Fibroblast of skin of back (primary cell): ENCODE data around the gene PCYT1A. TPM values are rescaled to one million over a fixed set of nuclear protein-coding genes. Genes with fewer than 3 reads are reported as not detected.
A peak's percentile ranks its signal among the peaks of the same experiment; 100 is the strongest.
"Not testable (repeated sequence)": the region's sequence is repeated elsewhere in the genome, so short reads cannot be mapped to it uniquely, and the experiment has no call there.

Experiments
- DNase-seq: peaks from one replicate; pipeline ENCODE4 v3.0.0-alpha.2; 2013
- polyA plus RNA-seq, 2 experiments: library from polyadenylated mRNA; unstranded; fragments of 120-200 nt; gene quantifications; one replicate each; pipeline ENCODE4 v1.2.1, GENCODE V29; 2013; ENCODE audit not compliant: insufficient read length in 2 of 2

Gene PCYT1A
- 49.0 TPM for polyA plus RNA-seq (2013, experiment 1 of 2; ENCODE audit: insufficient read length)
- 47.1 TPM for polyA plus RNA-seq (2013, experiment 2 of 2; ENCODE audit: insufficient read length)

DNA sequence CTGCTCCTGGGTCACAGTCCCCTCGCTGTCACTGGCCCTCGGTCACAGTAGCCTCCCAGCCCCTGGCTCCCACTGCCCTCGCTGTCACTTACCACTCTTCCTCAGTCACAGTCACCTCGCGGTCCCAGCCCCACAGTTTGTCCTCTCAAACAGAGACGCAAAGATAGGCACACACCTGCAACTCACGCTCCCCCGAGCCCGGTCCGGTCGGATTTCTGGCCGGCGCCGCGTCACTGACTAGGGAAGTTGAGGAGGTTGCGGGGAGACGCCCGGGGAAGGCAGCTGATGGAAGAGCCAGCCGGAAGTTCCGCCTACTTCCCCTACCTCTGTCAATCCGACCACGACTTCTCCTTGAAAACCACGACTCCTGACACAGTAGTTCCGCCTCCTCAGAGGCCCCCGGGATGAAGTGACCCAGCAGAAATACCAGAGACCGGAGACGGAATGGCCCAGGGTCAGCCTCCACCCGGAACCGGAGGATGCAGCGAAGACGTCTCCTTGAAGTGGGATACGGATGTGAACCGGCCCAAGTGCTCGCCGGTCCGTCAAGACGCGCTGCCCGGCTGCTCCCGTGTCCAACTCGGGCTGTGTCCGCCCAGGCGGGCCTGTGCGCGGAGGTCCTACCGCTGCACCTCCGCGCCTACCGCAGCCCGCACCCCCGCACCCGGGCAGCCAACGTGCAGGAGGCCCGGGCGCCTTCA lies at the start of gene PCYT1A:
TSS of gene PCYT1A (minus strand) at position 287 of the 701 bp plus-strand sequence. CDS start 17,195 bp downstream, outside the sequence.
- peak; percentile 97 for DNase-seq

DNA sequence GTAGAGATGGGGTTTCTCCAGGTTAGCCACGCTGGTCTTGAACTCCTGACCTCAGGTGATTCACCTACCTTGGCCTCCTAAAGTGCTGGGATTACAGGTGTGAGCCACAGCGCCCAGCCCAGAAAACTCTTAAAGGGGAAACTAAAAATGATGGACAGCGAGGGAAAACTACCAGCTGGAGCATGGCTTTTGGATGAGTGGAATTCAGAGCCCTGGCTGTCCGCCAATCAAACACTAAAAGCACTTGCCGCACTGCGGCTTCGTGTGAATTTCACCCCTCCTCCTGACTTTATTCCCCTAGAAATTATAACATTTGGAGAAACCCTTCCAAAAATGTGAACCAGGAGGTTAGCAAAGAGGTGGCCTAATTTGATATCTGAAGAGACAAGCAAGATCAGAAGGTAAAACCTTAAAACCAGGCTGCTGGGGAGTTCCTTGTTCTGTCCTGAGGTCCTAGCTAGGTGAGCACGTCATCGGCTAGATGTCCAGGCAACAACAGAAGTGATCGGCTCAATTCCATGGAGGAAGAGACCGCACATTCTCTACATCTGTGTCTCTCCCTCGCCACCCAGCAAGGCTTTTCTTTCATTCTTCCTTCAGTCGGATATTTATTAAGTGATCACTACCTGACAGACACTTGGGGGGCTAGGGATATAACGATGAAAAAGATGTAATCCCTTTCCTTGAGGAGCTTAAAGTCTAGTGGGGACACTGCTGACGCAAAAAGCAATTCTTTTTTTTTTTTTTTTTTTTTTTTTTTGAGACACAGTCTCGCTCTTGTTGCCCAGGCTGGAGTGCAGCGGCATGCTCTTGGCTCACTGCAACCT lies 49.0 kb upstream of the PCYT1A start:
- no peak for DNase-seq

DNA sequence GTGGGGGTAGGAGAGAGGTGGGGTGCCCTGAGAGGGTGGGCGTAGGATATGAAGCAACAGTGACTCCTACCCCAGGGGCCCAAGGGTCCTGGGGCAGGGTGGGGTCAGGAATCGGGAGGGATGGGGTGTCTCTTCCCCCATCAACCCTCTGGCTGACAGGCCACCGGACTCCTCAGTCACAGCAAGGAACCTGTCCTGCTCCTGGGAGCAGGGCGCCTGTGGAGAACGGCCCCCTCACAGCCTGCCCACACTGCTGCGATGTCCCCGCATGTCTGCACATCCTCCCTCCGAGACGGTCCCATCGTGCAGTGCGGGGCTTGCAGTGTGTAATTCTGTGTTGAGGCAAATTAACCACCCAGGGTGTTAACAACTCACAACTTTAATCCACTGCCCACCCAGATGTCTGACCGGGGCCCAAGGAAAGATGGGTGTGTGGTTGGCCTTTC lies 48.0 kb upstream of the PCYT1A start:
- DNase-seq, result no peak

DNA sequence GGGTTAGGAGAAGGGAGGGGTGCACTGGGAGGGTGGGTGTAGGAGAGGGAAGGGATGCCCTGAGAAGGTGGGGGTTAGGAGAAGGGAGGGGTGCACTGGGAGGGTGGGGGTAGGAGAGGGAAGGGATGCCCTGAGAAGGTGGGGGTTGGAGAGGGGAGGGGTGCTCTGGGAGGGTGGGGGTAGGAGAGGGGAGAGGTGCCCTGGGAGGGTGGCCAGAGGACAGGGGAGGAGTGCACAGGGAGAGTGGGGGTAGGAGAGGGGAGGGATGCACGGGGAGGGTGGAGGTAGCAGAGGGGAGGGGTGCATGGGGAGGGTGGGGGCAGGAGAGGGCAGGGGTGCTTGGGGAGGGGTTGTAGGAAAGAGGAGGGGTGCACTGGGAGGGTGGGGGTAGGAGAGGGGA lies 47.5 kb upstream of the PCYT1A start:
- no peak for DNase-seq

DNA sequence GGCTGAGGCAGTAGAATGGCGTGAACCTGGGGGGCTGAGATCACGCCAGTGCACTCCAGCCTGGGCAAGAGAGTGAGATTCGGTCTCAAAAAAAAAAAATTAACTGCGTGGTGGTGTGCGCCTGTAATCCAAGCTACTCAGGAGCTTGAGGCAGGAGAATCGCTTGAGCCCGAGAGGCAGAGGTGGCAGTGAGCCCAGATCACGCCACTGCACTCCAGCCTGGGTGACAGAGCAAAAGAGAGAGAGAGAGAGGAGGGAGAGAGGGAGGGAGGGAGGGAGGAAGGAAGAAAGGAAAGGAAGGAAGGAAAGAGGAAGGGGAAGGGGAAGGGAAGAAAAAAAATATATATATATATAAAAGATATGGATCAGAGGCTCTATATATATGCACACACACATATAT lies 44.6 kb upstream of the PCYT1A start:
- DNase-seq, result no peak

DNA sequence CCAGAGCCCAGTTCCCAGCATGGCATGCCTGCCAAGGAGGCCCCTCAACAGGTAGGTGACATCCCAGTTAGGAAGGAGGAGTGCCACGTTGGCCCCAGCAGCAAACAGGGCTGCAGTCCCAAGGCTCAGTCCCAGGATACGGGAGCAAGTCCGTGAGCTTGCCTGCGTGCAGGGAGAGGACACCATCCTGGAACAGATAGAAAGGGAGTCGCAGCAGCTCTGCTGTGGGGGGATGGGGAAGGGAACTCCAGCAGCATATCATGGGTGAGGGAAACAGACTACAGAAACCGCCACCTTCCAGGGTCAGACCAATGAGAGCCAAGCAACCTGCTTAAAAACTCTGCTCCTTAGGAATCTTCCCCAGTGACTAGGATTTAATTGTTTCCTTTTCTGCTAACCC lies 39.9 kb upstream of the PCYT1A start:
- DNase-seq, result no peak

DNA sequence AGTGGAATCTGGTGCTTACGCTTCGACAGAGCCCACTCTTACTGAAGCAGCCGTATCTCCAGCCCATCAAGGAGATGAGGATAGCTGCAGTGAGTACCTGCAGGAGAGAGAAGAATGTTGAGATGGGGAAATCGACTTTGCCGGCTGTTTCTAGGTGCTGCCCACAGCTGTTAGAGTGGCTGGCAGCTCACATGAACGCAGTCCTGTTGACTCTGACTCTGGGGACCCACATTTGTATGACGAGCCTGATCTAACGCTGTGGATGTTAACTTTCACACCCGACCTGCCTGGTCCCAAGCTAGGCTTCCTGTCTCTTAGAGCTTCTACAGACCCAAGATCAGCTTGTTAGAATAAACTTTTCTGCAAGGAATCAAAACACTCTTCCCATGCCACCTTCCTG lies 39.4 kb upstream of the PCYT1A start:
- DNase-seq, result no peak

DNA sequence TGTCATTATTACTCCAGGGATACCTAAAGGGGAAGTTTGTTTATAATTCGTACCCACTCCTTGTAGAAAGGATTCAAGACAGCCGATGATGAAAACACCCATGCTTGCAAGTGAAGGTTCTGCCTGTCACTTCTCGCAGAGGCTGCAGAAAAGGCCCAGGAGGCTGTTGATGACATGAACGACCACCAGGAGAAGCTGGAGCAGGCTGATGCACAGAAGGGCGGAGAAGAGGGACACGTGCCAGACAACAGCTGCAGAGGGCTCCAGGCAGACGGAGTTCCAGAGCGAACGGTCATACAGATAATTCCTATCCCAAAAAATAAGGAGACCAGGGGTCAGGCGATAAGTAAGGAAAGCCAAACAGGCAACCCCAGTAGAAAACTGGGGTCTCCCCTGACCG lies 36.2 kb upstream of the PCYT1A start:
- DNase-seq, result peak; percentile 36

DNA sequence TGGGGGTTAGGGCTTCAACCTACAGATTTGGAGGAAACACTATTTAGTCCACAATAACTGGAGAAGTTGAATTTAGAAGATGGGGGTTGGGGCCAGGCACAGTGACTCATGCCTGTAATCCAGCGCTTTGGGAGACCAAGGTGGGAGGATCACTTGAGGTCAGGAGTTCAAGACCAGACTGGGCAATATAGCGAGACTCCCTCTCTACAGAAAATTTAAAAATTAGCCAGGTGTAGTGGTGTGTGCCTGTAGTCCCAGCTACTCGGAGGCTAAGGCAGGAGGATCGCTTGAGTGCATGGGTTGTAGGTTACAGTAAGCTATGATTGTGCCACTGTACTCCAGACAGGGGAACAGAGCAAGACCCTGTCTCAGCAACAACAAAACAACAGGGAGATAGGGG lies 35.5 kb upstream of the PCYT1A start:
- DNase-seq, result no peak

DNA sequence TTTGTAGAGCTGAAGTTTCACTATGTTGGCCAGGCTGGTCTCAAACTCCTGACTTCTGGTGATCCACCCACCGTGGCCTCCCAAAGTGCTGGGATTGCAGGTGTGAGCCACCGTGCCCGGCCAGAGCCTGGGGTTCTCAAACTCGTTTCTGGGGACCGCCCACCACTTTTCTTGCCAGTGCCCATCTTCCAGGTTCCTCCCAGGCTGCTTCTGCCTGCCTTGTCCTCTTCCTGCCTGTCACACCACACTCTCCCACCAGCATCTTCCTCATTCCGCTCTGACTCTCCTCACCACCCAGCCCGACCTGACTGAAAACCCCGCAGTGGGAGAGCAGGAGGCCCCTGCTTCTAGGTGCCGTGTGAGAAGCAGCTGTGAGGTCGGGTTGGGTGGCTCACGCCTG lies 33.6 kb upstream of the PCYT1A start:
- no peak for DNase-seq

DNA sequence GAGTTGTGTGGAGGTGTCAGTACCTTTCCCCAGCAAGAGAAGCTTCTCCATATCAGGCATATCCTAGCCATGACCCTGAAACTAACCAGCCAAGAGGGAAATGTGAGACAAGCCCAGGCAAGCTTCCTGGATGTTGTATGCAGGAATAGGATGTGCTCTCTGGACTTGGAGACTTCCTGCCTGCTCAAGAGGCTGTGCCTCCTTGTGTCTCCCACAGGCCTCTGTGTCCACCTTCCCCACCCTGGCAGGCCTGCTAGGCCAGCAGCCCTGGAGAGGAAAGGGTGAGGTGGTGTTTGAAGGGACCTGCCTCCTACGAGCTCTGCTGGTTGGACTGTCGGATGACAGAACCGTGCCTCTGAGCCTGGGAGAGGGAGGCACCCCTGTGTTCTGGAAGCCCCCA lies 32.6 kb upstream of the PCYT1A start:
- DNase-seq, result no peak

DNA sequence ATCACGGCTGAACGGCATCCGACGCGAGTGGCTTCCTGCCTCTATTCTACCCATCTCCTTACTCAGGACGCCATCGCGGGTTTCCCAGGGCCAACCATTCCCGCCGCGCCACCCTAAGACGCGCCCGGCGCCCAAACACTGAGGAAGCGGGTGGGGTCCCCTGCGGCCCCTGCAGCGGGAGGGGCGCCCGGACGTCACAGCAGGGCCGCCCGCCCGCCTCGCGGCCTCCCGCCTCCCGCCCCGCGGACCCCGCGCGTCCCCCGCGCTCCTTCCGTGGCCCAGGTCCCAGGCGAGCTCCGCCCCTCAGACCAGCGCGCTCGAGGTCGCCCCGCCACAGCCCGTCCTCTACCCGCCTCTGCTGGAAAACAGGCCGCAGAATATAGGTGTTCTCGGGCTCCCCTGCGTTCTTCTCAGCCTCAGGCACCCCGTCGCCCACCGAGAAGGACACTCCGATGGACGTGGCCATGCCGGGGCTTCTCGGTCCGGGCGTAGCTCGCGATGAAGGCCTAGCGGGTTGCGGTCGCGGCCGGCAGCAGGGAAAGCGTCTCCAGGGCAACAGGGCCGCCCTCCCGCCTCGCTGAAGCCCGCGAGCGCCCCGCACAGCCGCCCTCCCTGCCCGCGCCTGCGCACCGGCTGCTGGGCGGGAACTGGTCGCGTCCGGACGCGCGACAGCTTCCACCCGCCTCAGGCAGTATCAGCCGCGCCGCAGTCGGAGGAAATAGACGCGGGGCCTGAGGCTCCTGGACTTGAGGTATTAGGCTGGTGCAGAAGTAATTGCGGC lies 30.4 kb upstream of the PCYT1A start, which contains the start of gene DYNLT2B:
TSS of gene DYNLT2B (minus strand) at position 554 of the 781 bp plus-strand sequence. CDS start at position 466, 88 bp downstream.
- DNase-seq, result peak; percentile 88

DNA sequence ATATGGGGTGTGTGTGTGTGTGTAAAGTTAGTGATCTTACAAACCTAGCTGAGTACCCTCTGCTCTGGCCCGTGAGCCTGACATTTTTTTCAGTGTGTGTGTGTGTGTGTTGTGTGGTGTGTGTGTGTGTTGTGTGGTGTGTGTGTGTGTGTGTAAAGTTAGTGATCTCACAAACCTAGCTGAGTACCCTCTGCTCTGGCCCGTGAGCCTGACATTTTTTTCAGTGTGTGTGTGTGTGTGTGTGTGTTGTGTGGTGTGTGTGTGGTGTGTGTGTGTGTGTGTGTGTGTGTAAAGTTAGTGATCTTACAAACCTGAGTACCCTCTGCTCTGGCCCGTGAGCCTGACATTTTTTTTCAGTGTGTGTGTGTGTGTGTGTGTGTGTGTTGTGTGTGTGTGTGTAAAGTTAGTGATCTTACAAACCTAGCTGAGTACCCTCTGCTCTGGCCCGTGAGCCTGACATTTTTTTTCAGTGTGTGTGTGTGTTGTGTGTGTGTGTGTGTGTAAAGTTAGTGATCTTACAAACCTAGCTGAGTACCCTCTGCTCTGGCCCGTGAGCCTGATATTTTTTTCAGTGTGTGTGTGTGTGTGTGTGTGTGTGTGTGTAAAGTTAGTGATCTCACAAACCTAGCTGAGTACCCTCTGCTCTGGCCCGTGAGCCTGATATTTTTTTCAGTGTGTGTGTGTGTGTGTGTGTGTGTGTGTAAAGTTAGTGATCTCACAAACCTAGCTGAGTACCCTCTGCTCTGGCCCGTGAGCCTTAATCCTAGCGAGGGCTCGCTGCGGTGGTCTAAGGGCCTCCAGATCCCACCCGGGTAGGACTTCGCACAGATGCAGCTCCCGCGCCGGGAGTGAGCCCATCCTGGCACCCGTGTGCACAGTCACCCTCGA lies 29.5 kb upstream of the PCYT1A start:
- DNase-seq, result not testable (repeated sequence)

DNA sequence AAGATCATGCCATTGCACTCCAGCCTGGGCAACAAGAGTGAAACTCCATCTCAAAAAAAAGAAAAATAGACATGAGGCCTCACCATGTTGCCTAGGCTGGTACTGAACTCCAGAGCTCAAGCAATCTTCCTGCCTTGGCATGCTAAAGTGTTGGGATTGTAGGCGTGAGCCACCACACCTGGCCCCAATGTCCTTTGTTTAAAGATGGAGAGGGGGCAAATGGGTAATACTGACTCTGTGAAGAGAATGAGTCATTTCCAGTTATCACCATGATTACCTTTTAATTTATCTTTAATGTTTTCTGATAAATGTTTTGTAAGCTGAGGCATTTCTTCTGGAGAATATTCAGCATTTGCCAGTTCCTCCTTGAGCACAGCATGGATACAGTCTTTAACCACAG lies 28.3 kb upstream of the PCYT1A start:
- no peak for DNase-seq

DNA sequence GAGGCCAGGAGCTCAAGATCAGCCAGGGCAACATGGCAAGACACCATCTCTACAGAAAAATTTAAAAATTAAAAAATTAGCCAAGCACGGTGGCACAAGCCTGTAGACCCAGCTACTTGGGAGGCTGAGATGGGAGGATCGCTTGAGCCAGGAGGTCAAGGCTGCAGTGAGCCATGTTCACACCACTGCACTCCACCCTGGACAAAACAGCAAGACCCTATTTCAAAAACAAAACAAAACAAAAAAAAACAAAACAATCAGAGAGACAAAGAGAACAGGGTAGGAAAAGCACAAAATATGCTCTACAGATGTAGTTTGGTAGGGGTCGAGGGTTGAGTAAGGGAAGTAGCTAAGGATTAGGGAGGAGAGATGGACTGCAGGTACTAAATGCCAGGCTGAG lies 27.1 kb upstream of the PCYT1A start:
- no peak for DNase-seq

DNA sequence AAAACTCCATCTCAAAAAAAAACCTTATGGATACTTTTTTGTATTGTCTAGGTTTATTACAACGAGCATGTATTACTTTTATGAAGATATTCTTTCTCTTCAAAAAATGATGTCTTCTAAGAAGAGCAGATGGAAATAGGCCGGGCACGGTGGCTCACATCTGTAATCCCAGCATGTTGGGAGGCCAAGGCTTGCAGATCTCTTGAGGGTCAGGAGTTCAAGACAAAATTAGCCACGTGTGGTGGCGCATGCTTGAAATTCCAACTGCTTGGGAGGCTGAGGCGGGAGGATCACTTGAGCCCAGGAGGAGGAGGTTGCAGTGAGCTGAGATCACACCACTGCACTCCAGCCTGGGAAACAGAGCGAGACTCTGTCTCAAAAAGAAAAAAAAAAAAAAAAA lies 26.6 kb upstream of the PCYT1A start:
- peak; percentile 12 for DNase-seq

DNA sequence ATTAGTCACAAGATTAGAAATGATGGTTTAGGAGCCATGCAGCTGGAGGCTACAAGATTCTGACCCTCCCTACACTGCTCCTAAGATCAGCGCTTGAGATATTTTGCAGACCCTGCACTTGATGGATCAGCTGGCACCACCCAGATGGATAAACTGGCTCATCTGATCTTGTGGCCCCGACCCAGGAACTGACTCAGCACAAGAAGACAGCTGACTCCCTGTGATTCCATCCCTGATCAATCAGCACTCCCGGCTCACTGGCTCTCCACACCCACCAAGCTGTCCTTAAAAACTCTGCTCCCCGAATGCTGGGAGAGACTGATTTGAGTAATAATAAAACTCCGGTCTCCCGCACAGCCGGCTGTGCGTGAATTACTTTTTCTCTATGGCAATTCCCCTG lies 15.4 kb upstream of the PCYT1A start:
- not testable (repeated sequence) for DNase-seq

DNA sequence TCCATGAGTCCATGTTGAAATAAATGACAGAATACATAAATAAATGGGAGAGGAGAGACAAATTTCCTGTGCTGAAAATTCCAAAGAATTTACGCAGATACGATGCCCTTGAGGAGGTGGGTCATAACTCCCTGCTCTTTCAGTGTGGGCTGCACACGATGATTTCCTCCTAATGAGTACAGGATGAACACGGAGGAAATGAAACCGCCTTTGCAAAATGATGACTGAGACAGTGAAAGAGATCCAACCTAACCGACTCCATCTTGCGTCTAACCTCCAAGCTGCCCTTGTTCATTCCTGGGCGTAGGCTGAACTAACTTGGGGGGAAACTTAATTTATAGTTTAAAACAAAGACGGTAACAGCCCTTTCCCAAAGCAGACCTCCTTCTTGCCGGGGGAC lies 15.0 kb upstream of the PCYT1A start:
- DNase-seq, result not testable (repeated sequence)

DNA sequence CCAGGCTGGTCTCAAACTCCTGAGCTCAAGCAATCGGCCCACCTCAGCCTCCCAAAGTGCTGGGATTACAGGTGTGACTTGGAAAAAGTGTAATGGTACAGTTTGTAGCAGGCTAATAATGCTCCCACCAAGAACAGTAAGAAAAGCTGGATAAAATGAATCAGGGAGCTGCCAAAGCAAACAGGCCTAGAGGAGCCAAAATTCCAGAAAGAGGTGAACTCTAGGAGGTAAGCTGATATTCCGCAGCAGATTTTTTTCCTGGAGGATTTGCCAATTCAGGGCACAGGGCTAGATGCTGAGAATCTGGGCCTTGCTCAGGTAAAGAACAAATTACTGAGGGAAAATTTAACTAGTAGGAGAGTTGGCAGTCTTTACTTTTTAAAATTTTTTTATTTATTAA lies 11.0 kb upstream of the PCYT1A start:
- no peak for DNase-seq

DNA sequence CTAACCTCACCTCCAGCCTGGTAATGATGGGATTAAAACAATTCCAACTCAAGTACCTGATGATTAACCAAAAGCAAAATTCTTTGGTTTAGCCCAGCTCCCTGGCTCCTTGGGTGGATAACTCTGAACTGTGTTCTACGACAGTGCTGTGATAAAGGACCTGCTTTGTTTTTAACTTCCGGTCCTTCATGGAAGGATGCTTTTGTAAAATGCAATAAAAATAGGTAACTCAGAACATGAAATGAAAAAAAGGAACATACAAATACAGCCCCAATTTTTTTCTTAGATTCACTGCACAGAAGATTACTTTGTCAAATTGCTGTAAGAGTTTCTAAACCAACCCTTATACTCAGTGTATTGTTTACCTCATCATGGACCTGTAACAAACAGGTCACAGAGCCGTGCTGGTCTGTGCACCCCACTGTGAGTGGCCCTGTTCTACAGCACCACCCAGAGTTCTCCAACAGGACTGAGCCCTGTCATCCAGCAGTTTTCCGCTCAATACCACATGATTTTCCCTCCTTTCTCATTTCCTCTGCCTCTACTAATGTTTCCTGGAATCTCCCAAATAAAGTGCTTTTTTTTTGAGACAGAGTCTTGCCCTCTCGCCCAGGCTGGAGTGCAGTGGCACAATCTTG lies 4.9 kb upstream of the PCYT1A start:
- DNase-seq, result no peak

DNA sequence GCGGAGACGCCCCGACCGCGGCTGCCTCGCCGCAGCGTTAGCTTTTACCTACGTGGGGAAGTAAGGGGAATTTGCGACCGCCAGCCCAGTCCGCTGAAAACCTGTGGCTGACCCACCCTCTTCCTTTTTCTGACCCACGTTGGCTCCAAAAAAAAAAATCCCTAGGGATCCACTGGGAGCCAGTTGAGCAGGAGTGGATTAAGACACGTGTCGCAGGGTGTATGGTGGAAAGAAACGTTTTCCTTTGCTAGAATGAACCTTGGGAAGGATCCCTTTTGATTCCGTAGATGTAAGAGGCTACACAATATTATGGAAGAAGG lies 575 bp upstream of the PCYT1A start:
- peak; percentile 66 for DNase-seq

DNA sequence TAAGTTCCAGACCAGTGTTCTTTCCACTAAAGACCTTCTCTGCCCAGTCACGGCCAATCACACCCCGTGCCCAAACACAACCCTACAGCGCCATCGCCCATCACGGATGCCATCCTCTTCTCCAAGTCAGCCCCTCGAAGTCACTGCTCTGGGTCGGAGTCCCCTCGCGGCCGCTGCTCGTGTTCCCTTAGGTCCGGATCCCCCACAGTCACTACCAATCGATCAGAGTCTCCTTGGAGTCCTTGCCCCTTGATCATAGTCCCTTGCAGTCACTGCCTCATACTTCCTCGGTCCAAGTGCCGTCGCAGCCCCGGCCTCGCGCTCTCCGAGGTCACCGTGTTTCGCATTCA lies 461 bp downstream of the PCYT1A start:
- DNase-seq, result peak; percentile 24
